IPS-20b (cell line): ENCODE results near the gene ASPHD1.
"Not testable (repeated sequence)": the region's sequence is repeated elsewhere in the genome, so short reads cannot be mapped to it uniquely, and the experiment has no call there.

Source experiments
- H3K27ac ChIP-seq: one replicate; pipeline ENCODE4 v1.5.1; 2013; ENCODE audit warnings: low read length
- H3K27me3 ChIP-seq: 2 replicates; pipeline ENCODE4 v1.6.1; 2013; ENCODE audit warnings: mild to moderate bottlenecking, low read length, inconsistent platforms; ENCODE audit not compliant: insufficient read depth
- H3K36me3 ChIP-seq: 2 replicates; pipeline ENCODE4 v1.6.1; 2013; ENCODE audit warnings: low read depth, mild to moderate bottlenecking, inconsistent platforms, low read length, moderate library complexity; ENCODE audit not compliant: insufficient read depth
- H3K4me1 ChIP-seq: 2 replicates; pipeline ENCODE4 v1.6.1; 2013; ENCODE audit warnings: mild to moderate bottlenecking, control low read depth, inconsistent platforms, low read length, moderate library complexity; ENCODE audit not compliant: insufficient read depth
- H3K4me3 ChIP-seq: 2 replicates; pipeline ENCODE4 v1.5.1; 2013; ENCODE audit warnings: mild to moderate bottlenecking, low read length, inconsistent platforms
- H3K9ac ChIP-seq: 2 replicates; pipeline ENCODE4 v1.6.1; 2013; ENCODE audit warnings: low read depth, mild to moderate bottlenecking, inconsistent platforms, low read length, moderate library complexity
- H3K9me3 ChIP-seq: 2 replicates; pipeline ENCODE4 v1.6.1; 2013; ENCODE audit warnings: mild to moderate bottlenecking, low read depth, low read length, inconsistent platforms; ENCODE audit not compliant: insufficient read depth

Gene ASPHD1

DNA sequence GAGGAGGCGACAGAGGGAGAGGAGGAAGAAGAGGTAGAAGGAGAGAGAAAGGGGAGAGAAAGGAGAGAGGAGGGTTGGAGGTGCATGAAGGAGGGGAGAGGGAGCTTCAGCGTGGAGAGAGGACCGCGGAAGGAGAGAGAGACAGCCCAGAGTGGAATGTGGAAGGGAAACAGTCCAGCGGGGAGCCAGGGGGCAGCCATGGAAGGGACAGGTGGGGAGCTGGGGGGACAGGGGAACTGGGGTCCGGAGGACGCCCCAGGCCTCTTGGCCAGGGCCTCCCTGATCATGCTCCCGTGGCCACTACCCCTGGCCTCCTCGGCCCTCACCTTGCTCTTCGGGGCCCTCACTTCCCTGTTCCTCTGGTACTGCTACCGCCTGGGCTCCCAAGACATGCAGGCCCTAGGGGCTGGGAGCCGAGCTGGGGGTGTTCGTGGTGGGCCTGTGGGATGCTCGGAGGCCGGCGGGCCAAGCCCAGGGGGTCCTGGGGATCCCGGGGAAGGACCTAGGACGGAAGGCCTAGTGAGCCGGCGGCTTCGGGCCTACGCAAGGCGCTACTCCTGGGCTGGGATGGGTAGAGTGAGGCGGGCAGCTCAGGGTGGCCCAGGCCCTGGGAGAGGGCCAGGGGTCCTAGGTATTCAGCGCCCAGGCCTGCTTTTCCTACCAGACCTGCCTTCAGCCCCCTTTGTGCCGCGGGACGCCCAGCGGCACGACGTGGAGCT lies 759 bp downstream of the ASPHD1 start:
- Histone ChIP-seq H3K4me3 (peak overlapping the region; percentile 93), H3K9ac (peak overlapping the region; percentile 78), H3K27ac (peak overlapping the region; percentile 18), H3K27me3 (no peaks in the 10 kb centered on the region), H3K36me3 (peaks cover 11% of the 10 kb centered on the region; the same call in 1 of the 2 replicates), H3K4me1 (0 out of 2 replicates have a peak, but pooled peaks cover 2% of the 10 kb centered on the region), H3K9me3 (no peaks in the 10 kb centered on the region)

DNA sequence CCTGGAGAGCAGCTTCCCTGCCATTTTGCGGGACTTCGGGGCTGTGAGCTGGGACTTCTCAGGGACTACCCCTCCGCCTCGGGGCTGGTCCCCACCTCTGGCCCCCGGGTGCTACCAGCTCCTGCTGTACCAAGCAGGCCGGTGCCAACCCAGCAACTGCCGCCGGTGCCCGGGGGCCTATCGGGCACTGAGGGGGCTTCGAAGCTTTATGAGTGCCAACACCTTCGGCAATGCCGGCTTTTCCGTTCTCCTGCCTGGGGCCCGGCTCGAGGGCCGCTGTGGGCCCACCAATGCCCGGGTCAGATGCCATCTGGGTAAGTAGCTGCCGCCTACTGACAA lies 1.3 kb downstream of the ASPHD1 start:
- Histone ChIP-seq H3K27ac (no peak overlapping the region), H3K36me3 (peaks cover 11% of the 10 kb centered on the region; the same call in 1 of the 2 replicates), H3K27me3 (no peaks in the 10 kb centered on the region), H3K4me1 (0 out of 2 replicates have a peak, but pooled peaks cover 2% of the 10 kb centered on the region), H3K9me3 (no peaks in the 10 kb centered on the region), H3K4me3 (peak overlapping the region; percentile 93; the same call in 1 of the 2 replicates), H3K9ac (0 out of 2 replicates have a peak overlapping the region, but pooled peaks have one; percentile 78)

DNA sequence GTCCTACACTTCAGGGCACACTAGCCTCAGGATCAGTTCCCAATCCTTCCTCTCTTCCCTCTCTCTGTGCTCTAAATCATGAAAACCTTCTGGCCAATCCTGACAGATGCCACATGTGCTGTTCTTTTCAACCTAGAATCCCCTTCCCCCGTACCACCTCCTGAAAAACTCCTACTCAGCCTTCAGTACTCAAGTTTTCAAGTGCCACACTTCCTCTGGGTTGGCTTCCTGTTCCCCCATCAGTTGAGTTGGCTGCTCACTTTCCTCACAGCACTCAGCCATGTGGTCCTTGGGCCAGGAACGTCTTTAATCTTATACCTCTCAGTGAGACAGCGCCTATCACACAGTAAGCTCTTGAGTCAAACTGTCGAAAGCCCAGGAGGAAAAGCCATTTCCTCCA lies 3.3 kb downstream of the ASPHD1 start:
- Histone ChIP-seq H3K27ac (no peak overlapping the region), H3K27me3 (no peaks in the 10 kb centered on the region), H3K4me3 (no peak overlapping the region), H3K36me3 (peaks cover 11% of the 10 kb centered on the region; the same call in 1 of the 2 replicates), H3K9me3 (no peaks in the 10 kb centered on the region), H3K9ac (no peak overlapping the region), H3K4me1 (no peaks in the 10 kb centered on the region)

DNA sequence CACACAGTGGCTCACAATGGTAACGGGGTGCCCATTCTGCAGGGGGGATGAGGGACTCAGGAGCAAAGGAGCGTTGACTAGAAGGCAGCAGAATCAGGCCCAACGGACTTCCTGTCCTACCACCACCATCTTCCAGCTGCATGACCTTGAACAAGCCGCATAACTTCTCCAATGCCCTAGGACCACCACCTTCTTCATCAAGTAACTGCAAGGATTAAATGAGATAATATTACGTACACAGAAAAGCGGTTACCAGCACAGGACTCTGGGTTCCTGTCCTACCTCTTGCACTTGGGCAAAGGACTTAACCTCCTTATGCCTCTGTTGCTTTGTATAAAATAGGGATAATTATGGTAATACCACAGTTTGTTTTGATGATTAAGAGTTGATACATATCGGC lies 4.7 kb downstream of the ASPHD1 start:
- H3K9me3 ChIP-seq, result no peaks in the 10 kb centered on the region
- no peaks in the 10 kb centered on the region for H3K27me3 ChIP-seq
- H3K4me3 ChIP-seq, result no peak overlapping the region
- peaks cover 11% of the 10 kb centered on the region; the same call in 1 of the 2 replicates for H3K36me3 ChIP-seq
- H3K9ac ChIP-seq, result no peak overlapping the region
- H3K27ac ChIP-seq, result no peak overlapping the region
- H3K4me1 ChIP-seq, result no peaks in the 10 kb centered on the region

DNA sequence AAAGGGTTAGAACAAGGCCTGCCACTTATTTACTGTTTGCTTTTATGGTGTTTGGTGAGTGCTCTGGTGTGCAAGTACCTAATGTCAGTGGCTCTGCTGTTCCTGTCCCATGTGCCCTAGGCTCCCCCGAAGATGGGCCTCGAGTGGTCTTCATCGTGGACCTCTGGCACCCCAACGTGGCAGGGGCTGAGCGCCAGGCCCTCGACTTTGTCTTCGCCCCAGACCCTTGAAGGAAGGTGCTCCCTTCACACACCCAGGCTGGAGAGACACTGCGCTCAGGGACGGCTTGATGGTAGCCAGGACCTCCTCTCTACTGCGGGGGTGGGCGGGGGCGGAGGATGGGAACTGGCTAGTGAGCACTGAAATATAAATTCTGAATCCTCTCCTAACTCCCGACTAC lies 5.4 kb downstream of the ASPHD1 start:
- no peak overlapping the region for H3K9ac ChIP-seq
- peaks cover 11% of the 10 kb centered on the region; the same call in 1 of the 2 replicates for H3K36me3 ChIP-seq
- no peaks in the 10 kb centered on the region for H3K4me1 ChIP-seq

DNA sequence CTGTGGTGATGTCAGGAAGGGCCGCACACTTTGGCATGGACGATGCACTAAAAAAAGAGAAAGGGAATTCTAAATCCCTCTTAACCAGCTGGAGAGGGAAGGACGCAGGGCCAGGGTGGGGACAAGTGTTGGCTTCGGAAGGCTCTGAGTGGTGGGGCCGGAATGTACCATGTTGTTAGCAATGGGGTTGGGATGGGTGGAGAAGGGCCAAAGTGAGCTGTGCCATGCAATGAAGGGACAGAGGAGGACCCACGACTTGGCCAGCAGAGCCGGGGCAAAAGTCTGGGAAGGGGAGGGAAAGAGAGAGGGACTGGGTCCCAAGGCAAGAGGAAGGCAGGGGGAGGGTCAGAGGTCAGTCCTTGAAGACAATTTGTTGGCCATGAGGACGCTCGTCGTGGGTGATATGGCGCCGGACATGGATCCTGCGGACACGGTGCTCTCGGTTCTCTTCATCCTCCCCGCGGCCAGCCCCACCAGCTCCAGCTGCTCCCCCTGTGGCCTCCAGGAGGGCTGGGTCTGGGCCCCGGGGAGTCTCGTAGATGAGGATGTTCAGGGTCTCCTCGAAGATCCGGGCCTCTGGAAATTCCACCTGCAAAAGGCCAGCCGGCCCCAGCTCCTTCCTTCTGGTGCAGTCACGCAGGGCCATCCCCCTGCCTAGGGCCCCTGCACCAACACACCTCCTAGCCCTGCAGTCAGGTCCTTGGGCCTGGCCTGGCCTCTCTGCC lies 6.4 kb downstream of the ASPHD1 start:
- Histone ChIP-seq H3K9ac (no peak overlapping the region), H3K27ac (no peak overlapping the region), H3K27me3 (no peaks in the 10 kb centered on the region), H3K36me3 (peaks cover 11% of the 10 kb centered on the region; the same call in 1 of the 2 replicates), H3K4me3 (no peak overlapping the region), H3K4me1 (no peaks in the 10 kb centered on the region), H3K9me3 (no peaks in the 10 kb centered on the region)

More for the DNA sequence above, 5.4 kb downstream of the ASPHD1 start:
- H3K9me3 ChIP-seq, result no peaks in the 10 kb centered on the region
- no peak overlapping the region for H3K27ac ChIP-seq
- H3K4me3 ChIP-seq, result no peak overlapping the region
- no peaks in the 10 kb centered on the region for H3K27me3 ChIP-seq

DNA sequence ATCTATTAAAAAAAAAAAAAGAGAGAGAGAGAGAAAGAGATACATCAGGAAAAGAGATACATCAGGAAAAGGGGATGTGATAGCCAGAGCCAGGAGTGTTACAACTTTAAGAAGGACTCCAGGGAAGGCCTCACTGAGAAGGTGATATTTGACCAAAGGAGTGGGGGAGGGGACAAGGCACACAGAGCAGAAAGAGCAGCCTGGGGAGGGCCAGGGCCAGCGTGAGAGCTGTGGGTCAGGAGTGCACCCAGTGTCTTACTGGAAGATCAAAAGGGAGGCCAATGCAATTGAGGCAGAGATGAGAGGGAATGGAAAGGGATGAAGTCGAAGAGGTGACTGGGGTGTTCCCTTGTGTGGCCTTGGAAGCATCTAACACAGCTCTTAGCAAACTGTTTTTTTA lies 7.7 kb downstream of the ASPHD1 start:
- Histone ChIP-seq H3K4me3 (no peak overlapping the region), H3K4me1 (no peaks in the 10 kb centered on the region), H3K36me3 (peaks cover 11% of the 10 kb centered on the region; the same call in 1 of the 2 replicates), H3K27ac (no peak overlapping the region), H3K9me3 (no peaks in the 10 kb centered on the region), H3K9ac (no peak overlapping the region), H3K27me3 (no peaks in the 10 kb centered on the region)

DNA sequence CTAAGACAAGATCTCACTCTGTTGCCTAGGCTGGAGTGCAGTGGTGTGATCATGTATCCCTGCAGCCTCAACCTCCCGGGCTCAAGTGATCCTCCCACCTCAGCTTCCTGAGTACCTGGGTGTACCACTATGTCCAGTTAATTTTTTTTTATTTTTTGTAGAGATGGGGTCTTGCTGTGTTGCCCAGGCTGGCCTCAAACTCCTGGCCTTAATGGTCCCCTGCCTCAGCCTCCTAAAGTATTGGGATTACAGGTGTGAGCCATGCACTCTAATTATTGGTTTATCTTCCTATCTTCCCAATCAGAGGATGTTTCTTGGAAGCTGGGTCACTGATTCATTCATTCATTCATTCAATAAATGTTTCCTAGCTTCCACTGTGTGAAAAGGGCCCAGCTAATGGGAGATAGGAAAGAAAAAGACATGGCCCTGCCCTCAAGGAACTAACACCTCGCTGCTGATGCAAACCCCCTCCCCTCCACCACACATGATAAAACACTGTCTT lies 8.5 kb downstream of the ASPHD1 start:
- H3K36me3 ChIP-seq, result peaks cover 8% of the 10 kb centered on the region; the same call in 1 of the 2 replicates
- H3K4me3 ChIP-seq, result no peak overlapping the region
- no peaks in the 10 kb centered on the region for H3K27me3 ChIP-seq
- H3K9ac ChIP-seq, result no peak overlapping the region
- no peaks in the 10 kb centered on the region for H3K4me1 ChIP-seq
- H3K9me3 ChIP-seq, result no peaks in the 10 kb centered on the region
- no peak overlapping the region for H3K27ac ChIP-seq

DNA sequence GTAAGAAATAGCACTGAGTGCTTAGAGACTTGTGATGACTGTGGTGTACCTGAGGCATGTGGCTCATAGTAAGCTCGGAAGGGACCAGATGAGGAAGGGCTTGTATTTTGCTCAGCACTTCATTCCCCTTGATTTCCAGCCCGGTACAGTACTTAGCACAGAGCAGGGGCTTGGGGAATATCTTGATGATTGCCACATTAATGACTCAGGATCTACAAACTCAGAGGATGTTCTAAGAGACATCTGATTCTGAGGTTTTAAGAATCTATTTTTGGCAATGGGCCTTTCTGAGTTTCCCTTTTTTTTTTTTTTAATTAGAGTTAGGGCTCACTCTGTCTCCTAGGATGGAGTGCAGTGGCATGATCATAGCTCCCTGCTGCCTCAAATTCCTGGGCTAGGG lies 9.1 kb downstream of the ASPHD1 start:
- Histone ChIP-seq H3K27ac (no peak overlapping the region), H3K9me3 (no peaks in the 10 kb centered on the region), H3K36me3 (peaks cover 8% of the 10 kb centered on the region; the same call in 1 of the 2 replicates), H3K4me3 (no peak overlapping the region), H3K27me3 (no peaks in the 10 kb centered on the region), H3K9ac (no peak overlapping the region), H3K4me1 (no peaks in the 10 kb centered on the region)

DNA sequence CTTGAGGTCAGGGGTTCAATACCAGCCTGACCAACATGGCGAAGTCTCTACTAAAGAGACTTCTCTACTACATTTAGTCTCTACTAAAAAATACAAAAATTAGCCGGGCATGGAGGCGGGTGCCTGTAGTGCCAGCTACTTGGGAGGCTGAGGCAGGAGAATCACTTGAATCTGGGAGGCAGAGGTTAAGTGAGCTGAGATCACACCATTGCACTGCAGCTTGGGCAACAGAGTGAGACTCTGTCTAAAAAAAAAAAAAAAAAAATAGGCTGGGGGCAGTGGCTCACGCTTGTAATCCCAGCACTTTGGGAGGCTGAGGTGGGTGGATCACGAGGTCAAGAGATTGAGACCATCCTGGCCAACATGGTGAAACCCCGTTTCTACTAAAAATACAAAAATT lies 9.6 kb downstream of the ASPHD1 start:
- not testable (repeated sequence) for H3K9ac ChIP-seq, H3K27me3 ChIP-seq, H3K4me1 ChIP-seq, H3K27ac ChIP-seq, H3K36me3 ChIP-seq, H3K4me3 ChIP-seq, H3K9me3 ChIP-seq

DNA sequence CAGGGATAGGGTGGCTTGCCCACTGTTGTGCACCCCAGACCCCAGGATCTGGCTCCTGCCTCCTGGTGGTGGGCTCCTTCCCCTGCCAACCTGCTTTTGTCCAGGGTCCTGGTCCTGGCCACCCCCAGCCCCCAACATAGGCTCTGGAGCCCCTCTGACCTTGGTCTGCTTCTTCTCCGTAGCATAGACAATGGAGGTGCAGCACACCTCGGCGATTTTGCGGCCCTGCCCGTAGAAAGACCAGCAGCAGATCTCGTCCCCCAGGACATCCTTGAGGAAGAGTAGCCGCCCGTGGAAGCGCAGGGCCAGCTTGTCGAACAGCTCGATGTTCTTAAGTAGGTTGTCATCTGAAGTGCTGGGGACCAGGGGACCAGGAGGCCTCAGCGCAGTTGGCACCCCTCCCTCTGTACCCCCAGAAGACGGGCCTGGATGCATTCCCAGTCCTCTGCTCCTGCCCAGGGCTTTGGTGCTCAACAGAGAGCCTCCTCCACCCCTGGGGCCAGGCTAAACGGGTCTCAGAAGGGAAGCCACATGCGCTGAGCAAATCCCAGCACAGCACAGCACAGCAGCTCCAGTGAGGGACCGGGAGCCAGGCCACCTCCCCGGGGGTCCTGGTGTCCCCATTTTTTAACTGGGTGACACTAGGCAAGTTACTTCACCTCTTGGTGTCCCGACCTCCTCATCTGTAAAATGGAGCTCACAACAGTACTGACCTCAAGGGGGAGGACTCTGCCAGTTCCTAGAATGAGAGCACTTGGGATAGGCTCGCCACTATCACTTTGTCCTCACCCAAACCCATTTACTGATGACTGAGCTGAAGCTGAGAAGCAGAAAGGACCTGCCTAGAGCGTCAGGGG lies 10.8 kb downstream of the ASPHD1 start:
- H3K27ac ChIP-seq, result no peak overlapping the region
- no peaks in the 10 kb centered on the region for H3K27me3 ChIP-seq
- H3K4me3 ChIP-seq, result no peak overlapping the region
- no peaks in the 10 kb centered on the region for H3K36me3 ChIP-seq
- H3K4me1 ChIP-seq, result no peaks in the 10 kb centered on the region
- no peaks in the 10 kb centered on the region for H3K9me3 ChIP-seq
- H3K9ac ChIP-seq, result no peak overlapping the region
